HL-60 (cell line): ENCODE results near the gene DTHD1.

ENCODE experiments used
- DNase-seq, 2 experiments: peaks; one replicate each; pipeline ENCODE4 v3.0.0-alpha.2; 2010 to 2020; ENCODE audit warnings: low read depth in 1 of 2, low spot score in 1 of 2
- H3K27ac ChIP-seq: fragments of 250-450 bp; sonication (Bioruptor Pico); replicated peaks from 2 replicates; pipeline ENCODE4 v1.5.1; 2020; ENCODE audit warnings: mild to moderate bottlenecking, moderate library complexity
- H3K27me3 ChIP-seq: fragments of 250-450 bp; sonication (Bioruptor Pico); 2 replicates; pipeline ENCODE4 v1.5.1; 2021; ENCODE audit warnings: mild to moderate bottlenecking, moderate library complexity; ENCODE audit not compliant: insufficient read depth, poor library complexity, severe bottlenecking
- H3K4me3 ChIP-seq: replicated peaks from 2 replicates; pipeline ENCODE4 v1.5.1; 2011; ENCODE audit warnings: mild to moderate bottlenecking, control low read depth, low read length; ENCODE audit not compliant: insufficient read depth
- CTCF ChIP-seq: IDR thresholded peaks from one replicate; pipeline ENCODE4 v1.5.1; 2011; ENCODE audit warnings: low read length, control low read depth, inconsistent platforms; ENCODE audit not compliant: insufficient read depth
- GABPA ChIP-seq: IDR thresholded peaks from 2 replicates; pipeline ENCODE4 v1.6.1; 2012; ENCODE audit warnings: low read depth
- POLR2AphosphoS5 ChIP-seq: IDR thresholded peaks from 2 replicates; pipeline ENCODE4 v1.6.1; 2012; ENCODE audit warnings: low read depth
- REST ChIP-seq: IDR thresholded peaks from 2 replicates; pipeline ENCODE4 v1.6.1; 2012; ENCODE audit warnings: low read depth; ENCODE audit not compliant: insufficient replicate concordance
- SPI1 ChIP-seq: IDR thresholded peaks from 2 replicates; pipeline ENCODE4 v1.6.1; 2012; ENCODE audit warnings: low read depth, mild to moderate bottlenecking, borderline replicate concordance

The DTHD1 gene

GRCh38 chr4:36392916-36393315, 111.5 kb downstream of the DTHD1 start:
- no peak for TF ChIP-seq GABPA
- TF ChIP-seq SPI1 = no peak
- TF ChIP-seq CTCF = no peak
- TF ChIP-seq POLR2AphosphoS5 = no peak
- no peak for TF ChIP-seq REST
- H3K27me3 ChIP-seq = no peaks in the 10 kb centered on the region
- no peak overlapping the region for H3K27ac ChIP-seq
- no peak for DNase-seq
- H3K4me3 ChIP-seq = no peak overlapping the region
